ENCODE measurements around the gene HOMER2. TPM values are rescaled to one million over a fixed set of nuclear protein-coding genes. Genes with fewer than 3 reads are reported as not detected.

Gene HOMER2
- total RNA-seq, 2 experiments from 2014 or later = 0.85 to 1.6 TPM

GRCh38 chr15:82880704-82881103, 71.8 kb downstream of the HOMER2 start:
- no peak overlapping the region for H3K27ac ChIP-seq (ENCODE audit: low read depth in 1 of 2, low read length in 2 of 2)
- no peaks in the 10 kb centered on the region for H3K36me3 ChIP-seq (ENCODE audit: insufficient read depth, low read length)
- H3K4me3 Mint-ChIP-seq = no peak overlapping the region
- H3K36me3 Mint-ChIP-seq (ENCODE audit: low read depth) = no peaks in the 10 kb centered on the region
- H3K4me1 ChIP-seq (ENCODE audit: insufficient read depth, low read length) = no peaks in the 10 kb centered on the region
- no peaks in the 10 kb centered on the region for H3K9me3 ChIP-seq (ENCODE audit: control insufficient read depth in 1 of 2, insufficient read depth in 1 of 2, low read length in 2 of 2)
- intact Hi-C loops (cut with DNase I, micrococcal nuclease) = no loop called here
- H3K9me3 Mint-ChIP-seq = no peaks in the 10 kb centered on the region
- no peak overlapping the region for H3K27ac Mint-ChIP-seq
- no peak for DNase-seq
- ChIA-PET CTCF (interaction anchor here (0.5 kb wide), 1 partner anchor 239 kb away, joined by 3 read pairs; no protein-coding TSS in a partner anchor), POLR2A (no interaction called here)
- no peak for ATAC-seq (ENCODE audit: poor library complexity)
- no peak for TF ChIP-seq CTCF (IDR thresholded peaks at IDR 0.05)
- H3K27me3 ChIP-seq (ENCODE audit: control insufficient read depth in 1 of 2, insufficient read depth in 2 of 2, low read length in 2 of 2) = no peaks in the 10 kb centered on the region
- no peaks in the 10 kb centered on the region for H3K4me1 Mint-ChIP-seq (ENCODE audit: low read depth)
- H3K4me3 ChIP-seq (ENCODE audit: low read length) = no peak overlapping the region
- no peaks in the 10 kb centered on the region for H3K27me3 Mint-ChIP-seq

- no peak for TF ChIP-seq CTCF (IDR thresholded peaks at IDR 0.05)
- ChIA-PET CTCF (no interaction called here), POLR2A (no interaction called here)
- intact Hi-C loops (cut with DNase I, micrococcal nuclease) = no loop called here
- Histone ChIP-seq H3K27me3 (ENCODE audit: control insufficient read depth in 1 of 2, insufficient read depth in 2 of 2, low read length in 2 of 2) (no peaks in the 10 kb centered on the region), H3K9me3 (ENCODE audit: control insufficient read depth in 1 of 2, insufficient read depth in 1 of 2, low read length in 2 of 2) (no peaks in the 10 kb centered on the region), H3K27ac (ENCODE audit: low read depth in 1 of 2, low read length in 2 of 2) (no peak overlapping the region), H3K4me3 (ENCODE audit: low read length) (no peak overlapping the region), H3K36me3 (ENCODE audit: insufficient read depth, low read length) (no peaks in the 10 kb centered on the region), H3K4me1 (ENCODE audit: insufficient read depth, low read length) (no peaks in the 10 kb centered on the region)
- DNase-seq = no peak
- Mint-ChIP-seq H3K27me3 (no peaks in the 10 kb centered on the region), H3K9me3 (no peaks in the 10 kb centered on the region), H3K4me1 (ENCODE audit: low read depth) (no peaks in the 10 kb centered on the region), H3K36me3 (ENCODE audit: low read depth) (no peaks in the 10 kb centered on the region), H3K27ac (no peak overlapping the region), H3K4me3 (no peak overlapping the region)
- ATAC-seq (ENCODE audit: poor library complexity) = no peak
These were observed 74.2 kb downstream of the HOMER2 start for GRCh38 chr15:82878325-82878724.

GRCh38 chr15:82877825-82878224, 74.7 kb downstream of the HOMER2 start:
- H3K36me3 Mint-ChIP-seq (ENCODE audit: low read depth) = no peaks in the 10 kb centered on the region

More at GRCh38 chr15:82877825-82878224, 74.7 kb downstream of the HOMER2 start:
- TF ChIP-seq CTCF (IDR thresholded peaks at IDR 0.05) = no peak
- H3K36me3 ChIP-seq (ENCODE audit: insufficient read depth, low read length) = no peaks in the 10 kb centered on the region
- ATAC-seq (ENCODE audit: poor library complexity) (no peak), DNase-seq (no peak)
- CTCF ChIA-PET = no interaction called here
- Mint-ChIP-seq H3K27ac (no peak overlapping the region), H3K4me3 (no peak overlapping the region), H3K27me3 (no peaks in the 10 kb centered on the region), H3K4me1 (ENCODE audit: low read depth) (no peaks in the 10 kb centered on the region), H3K9me3 (no peaks in the 10 kb centered on the region)
- no peaks in the 10 kb centered on the region for H3K27me3 ChIP-seq (ENCODE audit: control insufficient read depth in 1 of 2, insufficient read depth in 2 of 2, low read length in 2 of 2)
- POLR2A ChIA-PET = no interaction called here
- no peak overlapping the region for H3K27ac ChIP-seq (ENCODE audit: low read depth in 1 of 2, low read length in 2 of 2)
- intact Hi-C loops (cut with DNase I, micrococcal nuclease) = no loop called here
- no peak overlapping the region for H3K4me3 ChIP-seq (ENCODE audit: low read length)
- H3K9me3 ChIP-seq (ENCODE audit: control insufficient read depth in 1 of 2, insufficient read depth in 1 of 2, low read length in 2 of 2) = no peaks in the 10 kb centered on the region
- H3K4me1 ChIP-seq (ENCODE audit: insufficient read depth, low read length) = no peaks in the 10 kb centered on the region
